CD4-positive, alpha-beta T cell (primary cell): ENCODE measurements around the gene SLCO4C1. TPM values are rescaled to one million over a fixed set of nuclear protein-coding genes. Genes with fewer than 3 reads are reported as not detected.

Experiments used
- ATAC-seq: fragments of 200-7000 bp; cut with Tn5 transposase; one replicate; pipeline ENCODE4 v1.10.0; 2022; ENCODE audit warnings: mild to moderate bottlenecking; ENCODE audit not compliant: poor library complexity
- CTCF ChIA-PET: fragments of 350-600 bp; sonication (Branson Sonifier 250); formaldehyde crosslinking; loops from one replicate; lab custom pipeline; 2021; ENCODE audit warnings: antibody characterized with exemption, inconsistent platforms; lab: Charles Lee
- POLR2A ChIA-PET: fragments of 350-600 bp; sonication (Branson Sonifier 250); formaldehyde crosslinking; loops from one replicate; lab custom pipeline; 2021; ENCODE audit warnings: antibody characterized with exemption, inconsistent platforms; lab: Charles Lee
- DNase-seq, 14 experiments: peaks; one replicate each; pipeline ENCODE4 v3.0.0-alpha.2; 2013 to 2020; ENCODE audit warnings: mixed read lengths in 2 of 14
- H3K27ac ChIP-seq, 2 donors: one replicate each; pipeline versions ENCODE4 v1.5.1 to v1.7.0; 2013; ENCODE audit warnings: low read length in 2 of 2, low read depth in 1 of 2, mild to moderate bottlenecking in 1 of 2
- H3K27me3 ChIP-seq, 2 experiments: 1 replicate in 1 of 2; 2 replicates in 1 of 2; pipeline versions ENCODE4 v1.6.1 to v1.7.0; 2013; ENCODE audit warnings: low read length in 2 of 2, control low read depth in 1 of 2, mild to moderate bottlenecking in 1 of 2, moderate library complexity in 1 of 2; ENCODE audit not compliant: insufficient read depth in 2 of 2, control insufficient read depth in 1 of 2
- H3K36me3 ChIP-seq: one replicate; pipeline ENCODE4 v1.6.1; 2013; ENCODE audit warnings: low read length, control low read depth; ENCODE audit not compliant: insufficient read depth
- H3K4me1 ChIP-seq: one replicate; pipeline ENCODE4 v1.6.1; 2013; ENCODE audit warnings: low read length, control low read depth; ENCODE audit not compliant: insufficient read depth
- H3K4me3 ChIP-seq: one replicate; pipeline ENCODE4 v1.5.1; 2013; ENCODE audit warnings: mild to moderate bottlenecking, low read length, moderate library complexity
- H3K9me3 ChIP-seq, 2 experiments: 1 replicate in 1 of 2; 2 replicates in 1 of 2; pipeline versions ENCODE4 v1.6.1 to v1.7.0; 2013; ENCODE audit warnings: low read length in 2 of 2, mild to moderate bottlenecking in 2 of 2, control low read depth in 1 of 2, moderate library complexity in 1 of 2; ENCODE audit not compliant: control insufficient read depth in 1 of 2, insufficient read depth in 1 of 2
- H3K27ac Mint-ChIP-seq: one replicate; pipeline ENCODE4 v1.8.0; 2020; ENCODE audit warnings: mixed read lengths
- H3K27me3 Mint-ChIP-seq: one replicate; pipeline ENCODE4 v1.8.0; 2021; ENCODE audit warnings: mixed read lengths
- H3K36me3 Mint-ChIP-seq: one replicate; pipeline ENCODE4 v1.8.0; 2021; ENCODE audit warnings: low read depth, mixed read lengths
- H3K4me1 Mint-ChIP-seq: one replicate; pipeline ENCODE4 v1.8.0; 2021; ENCODE audit warnings: low read depth, mixed read lengths
- H3K4me3 Mint-ChIP-seq: one replicate; pipeline ENCODE4 v1.8.0; 2020; ENCODE audit warnings: mild to moderate bottlenecking, mixed read lengths
- H3K9me3 Mint-ChIP-seq: one replicate; pipeline ENCODE4 v1.8.0; 2020; ENCODE audit warnings: mixed read lengths
- intact Hi-C, 2 experiments: fragments of 100-400 bp; cut with DNase I in 1 of 2; cut with micrococcal nuclease in 1 of 2; formaldehyde crosslinking; loops; one replicate each; pipeline versions ENCODE4 v1.15.1 to v1.9.0; 2023 to 2025; cut with DNase I, micrococcal nuclease
- total RNA-seq, 174 experiments: library from RNA in 2 of 174; stranded (reverse) in 2 of 174; gene quantifications; one replicate each; pipeline ENCODE4 v1.2.3 and lab custom pipeline; 2021 to 2026
- TF ChIP-seq, protein P1 (sequence below): fragments of 200-600 bp; IDR thresholded peaks from one replicate; pipeline ENCODE4 v1.8.0; 2022; ENCODE audit warnings: antibody characterized with exemption, mild to moderate bottlenecking

Gene SLCO4C1
- total RNA-seq, 2 experiments from 2014 or later: 0.06 to 0.11 TPM

- H3K27ac ChIP-seq: no peak overlapping the region
- ATAC-seq (no peak), DNase-seq (no peak)
- ChIA-PET POLR2A (no interaction called here), CTCF (no interaction called here)
- no peaks in the 10 kb centered on the region for H3K9me3 Mint-ChIP-seq
- H3K27me3 Mint-ChIP-seq: no peaks in the 10 kb centered on the region
- no peaks in the 10 kb centered on the region for H3K36me3 Mint-ChIP-seq
- H3K27ac Mint-ChIP-seq: no peak overlapping the region
- no peaks in the 10 kb centered on the region for H3K27me3 ChIP-seq
- H3K4me3 ChIP-seq: no peak overlapping the region
- H3K9me3 ChIP-seq: no peaks in the 10 kb centered on the region
- intact Hi-C loops: no loop called here
- TF ChIP-seq, protein P1, sequence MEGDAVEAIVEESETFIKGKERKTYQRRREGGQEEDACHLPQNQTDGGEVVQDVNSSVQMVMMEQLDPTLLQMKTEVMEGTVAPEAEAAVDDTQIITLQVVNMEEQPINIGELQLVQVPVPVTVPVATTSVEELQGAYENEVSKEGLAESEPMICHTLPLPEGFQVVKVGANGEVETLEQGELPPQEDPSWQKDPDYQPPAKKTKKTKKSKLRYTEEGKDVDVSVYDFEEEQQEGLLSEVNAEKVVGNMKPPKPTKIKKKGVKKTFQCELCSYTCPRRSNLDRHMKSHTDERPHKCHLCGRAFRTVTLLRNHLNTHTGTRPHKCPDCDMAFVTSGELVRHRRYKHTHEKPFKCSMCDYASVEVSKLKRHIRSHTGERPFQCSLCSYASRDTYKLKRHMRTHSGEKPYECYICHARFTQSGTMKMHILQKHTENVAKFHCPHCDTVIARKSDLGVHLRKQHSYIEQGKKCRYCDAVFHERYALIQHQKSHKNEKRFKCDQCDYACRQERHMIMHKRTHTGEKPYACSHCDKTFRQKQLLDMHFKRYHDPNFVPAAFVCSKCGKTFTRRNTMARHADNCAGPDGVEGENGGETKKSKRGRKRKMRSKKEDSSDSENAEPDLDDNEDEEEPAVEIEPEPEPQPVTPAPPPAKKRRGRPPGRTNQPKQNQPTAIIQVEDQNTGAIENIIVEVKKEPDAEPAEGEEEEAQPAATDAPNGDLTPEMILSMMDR: no peak
- H3K4me3 Mint-ChIP-seq: no peak overlapping the region
- H3K4me1 ChIP-seq: no peaks in the 10 kb centered on the region
- no peaks in the 10 kb centered on the region for H3K4me1 Mint-ChIP-seq
- no peaks in the 10 kb centered on the region for H3K36me3 ChIP-seq
Observed at GRCh38 chr5:102314328-102314727, 18.2 kb upstream of the SLCO4C1 start.

- intact Hi-C loops: no loop called here
- Histone ChIP-seq H3K27me3 (no peaks in the 10 kb centered on the region), H3K4me3 (no peak overlapping the region), H3K9me3 (no peaks in the 10 kb centered on the region), H3K27ac (no peak overlapping the region), H3K4me1 (no peaks in the 10 kb centered on the region), H3K36me3 (no peaks in the 10 kb centered on the region)
- no peak for ATAC-seq
- Mint-ChIP-seq H3K36me3 (no peaks in the 10 kb centered on the region), H3K27me3 (no peaks in the 10 kb centered on the region), H3K4me3 (no peak overlapping the region), H3K4me1 (no peaks in the 10 kb centered on the region), H3K9me3 (no peaks in the 10 kb centered on the region), H3K27ac (no peak overlapping the region)
- ChIA-PET POLR2A (no interaction called here), CTCF (no interaction called here)
- TF ChIP-seq, protein P1: no peak
- no peak for DNase-seq
Observed at GRCh38 chr5:102313912-102314311, 17.8 kb upstream of the SLCO4C1 start.

DNA sequence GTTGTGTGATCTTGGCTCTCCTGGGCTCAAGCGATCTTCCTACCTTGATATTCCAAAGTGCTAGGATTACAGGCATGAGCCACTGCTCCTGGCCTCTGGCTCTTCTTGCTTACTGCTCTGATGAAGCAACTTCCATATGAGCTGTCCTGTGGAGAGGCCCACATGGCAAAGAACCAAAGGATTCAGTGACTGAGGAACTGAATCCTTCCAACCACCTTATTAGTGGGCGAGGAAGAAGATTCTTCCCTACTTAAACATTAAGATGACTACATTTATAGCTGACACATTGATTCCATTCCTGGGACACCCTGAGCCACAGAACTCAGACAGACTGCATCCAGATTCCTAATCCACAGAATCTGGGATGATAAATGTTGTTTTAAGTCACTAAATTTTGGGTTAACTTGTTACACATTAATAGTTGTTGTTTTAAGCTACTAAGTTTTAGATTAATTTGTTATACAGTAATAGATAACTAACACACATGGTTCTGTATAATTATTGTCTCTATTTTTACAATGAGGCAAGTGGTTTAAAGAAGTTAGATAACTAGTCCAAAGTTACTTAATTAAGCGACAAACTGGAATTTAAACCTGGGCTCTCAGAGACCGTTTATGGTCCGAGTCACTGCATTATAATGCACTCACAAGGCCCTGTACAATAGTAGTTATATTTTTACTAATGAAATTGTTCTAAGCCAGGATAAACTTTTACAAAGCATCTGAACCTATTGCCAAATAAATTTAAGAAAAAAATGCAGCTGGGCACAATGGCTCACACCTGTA is 16.7 kb upstream of the SLCO4C1 start:
- CTCF ChIA-PET: interaction anchor here (0.6 kb wide), 1 partner anchor 13 kb away, joined by 3 read pairs; no protein-coding TSS in a partner anchor
- Histone ChIP-seq H3K27me3 (no peaks in the 10 kb centered on the region), H3K27ac (no peak overlapping the region), H3K4me1 (no peaks in the 10 kb centered on the region), H3K9me3 (no peaks in the 10 kb centered on the region), H3K36me3 (no peaks in the 10 kb centered on the region), H3K4me3 (no peak overlapping the region)
- TF ChIP-seq, protein P1: no peak
- Mint-ChIP-seq H3K36me3 (no peaks in the 10 kb centered on the region), H3K9me3 (no peaks in the 10 kb centered on the region), H3K4me3 (no peak overlapping the region), H3K4me1 (no peaks in the 10 kb centered on the region), H3K27ac (no peak overlapping the region), H3K27me3 (no peaks in the 10 kb centered on the region)
- POLR2A ChIA-PET: no interaction called here
- DNase-seq: no peak
- intact Hi-C loops: no loop called here
- no peak for ATAC-seq
